HCT116 (cell line): ENCODE results near the gene CDKL2. TPM values are rescaled to one million over a fixed set of nuclear protein-coding genes. Genes with fewer than 3 reads are reported as not detected.

ENCODE experiments used
- ATAC-seq: fragments of 200-7000 bp; cut with Tn5 transposase; 2 replicates; pipeline ENCODE4 v1.9.1; 2020; ENCODE audit warnings: mild to moderate bottlenecking, moderate library complexity
- BruUV-seq: library from RNA; stranded (reverse); fragments of 400-500 nt; replicated peaks from 2 replicates; lab custom pipeline; 2021; lab: Mats Ljungman, UMichigan
- CTCF ChIA-PET: fragments of 300-600 bp; sonication (Branson Sonifier 250); formaldehyde crosslinking; loops from one replicate; lab custom pipeline; 2021; ENCODE audit warnings: antibody characterized with exemption; lab: Charles Lee
- POLR2A ChIA-PET: fragments of 300-600, 350-600 bp; sonication (Branson Sonifier 250); formaldehyde crosslinking; loops from one replicate; lab custom pipeline; 2021; ENCODE audit warnings: antibody characterized with exemption; lab: Charles Lee
- RAD21 ChIA-PET, 2 experiments: fragments of 300-600 bp; sonication (Branson Sonifier 250); formaldehyde crosslinking; loops; one replicate each; lab custom pipeline; 2023; ENCODE audit warnings: low total read pairs in 2 of 2; ENCODE audit not compliant: uncharacterized antibody in 2 of 2, unreplicated experiment in 2 of 2, low non-redundant PET in 1 of 2; lab: Charles Lee
- DNase-seq: peaks from one replicate; pipeline ENCODE4 v3.0.0-alpha.2; 2010; ENCODE audit warnings: low read depth, low spot score
- H2AFZ ChIP-seq: fragments of 200-600 bp; shearing (Covaris generic), sonication (generic); 2 replicates; pipeline ENCODE4 v1.6.1; 2017; ENCODE audit warnings: low read depth, mixed run types, mixed read lengths, antibody characterized with exemption, low read length; ENCODE audit not compliant: poor library complexity, severe bottlenecking
- H3K27ac ChIP-seq: 2 replicates; pipeline ENCODE4 v1.5.1; 2012; ENCODE audit warnings: low read depth, low read length
- H3K27me3 ChIP-seq: fragments of 200-600 bp; sonication (generic); 2 replicates; pipeline ENCODE4 v1.6.1; 2016; ENCODE audit warnings: mixed run types, low read length, mixed read lengths; ENCODE audit not compliant: insufficient read depth
- H3K36me3 ChIP-seq, 2 experiments: fragments of 200-500 bp in 1 of 2; fragments of 200-600 bp in 1 of 2; sonication (Bioruptor generic) in 1 of 2; sonication (generic) in 1 of 2; 2 replicates each; pipeline versions ENCODE4 v1.5.1 to v1.6.1; 2014 to 2016; ENCODE audit warnings: low read length in 2 of 2, inconsistent platforms in 1 of 2, mixed read lengths in 1 of 2, mixed run types in 1 of 2; ENCODE audit not compliant: insufficient read depth in 2 of 2, control insufficient read depth in 1 of 2
- H3K4me1 ChIP-seq, 2 experiments: fragments of 200-600 bp in 1 of 2; sonication (generic) in 1 of 2; 2 replicates each; pipeline versions ENCODE4 v1.5.1 to v1.6.1; 2012 to 2017; ENCODE audit warnings: low read length in 2 of 2, inconsistent platforms in 1 of 2, mild to moderate bottlenecking in 1 of 2, mixed read lengths in 1 of 2, mixed run types in 1 of 2, moderate library complexity in 1 of 2; ENCODE audit not compliant: insufficient read depth in 2 of 2, control insufficient read depth in 1 of 2
- H3K4me2 ChIP-seq: fragments of 200-600 bp; sonication (generic); 2 replicates; pipeline ENCODE4 v1.6.1; 2017; ENCODE audit warnings: mixed run types, low read length, mixed read lengths
- H3K4me3 ChIP-seq, 2 experiments: fragments of 200-600 bp in 1 of 2; sonication (generic) in 1 of 2; replicated peaks in 1 of 2; 2 replicates each; pipeline ENCODE4 v1.5.1; 2011 to 2016; ENCODE audit warnings: low read length in 2 of 2, control low read depth in 1 of 2, low read depth in 1 of 2, mild to moderate bottlenecking in 1 of 2, mixed read lengths in 1 of 2, mixed run types in 1 of 2
- H3K79me2 ChIP-seq: fragments of 200-600 bp; sonication (generic); 2 replicates; pipeline ENCODE4 v1.6.1; 2017; ENCODE audit warnings: mild to moderate bottlenecking, mixed run types, low read length, moderate library complexity, mixed read lengths; ENCODE audit not compliant: insufficient read depth
- H3K9ac ChIP-seq: fragments of 200-600 bp; sonication (generic); 2 replicates; pipeline ENCODE4 v1.6.1; 2016; ENCODE audit warnings: low read length, mixed read lengths
- H3K9me2 ChIP-seq: fragments of 200-600 bp; sonication (generic), shearing (Covaris generic); 2 replicates; pipeline ENCODE4 v1.6.1; 2017; ENCODE audit warnings: mixed run types, mild to moderate bottlenecking, moderate library complexity; ENCODE audit not compliant: insufficient read depth
- H3K9me3 ChIP-seq, 2 experiments: fragments of 200-500 bp in 1 of 2; fragments of 200-600 bp in 1 of 2; sonication (Bioruptor generic) in 1 of 2; sonication (generic) in 1 of 2; 2 replicates each; pipeline ENCODE4 v1.6.1; 2014 to 2017; ENCODE audit warnings: low read length in 2 of 2, mixed read lengths in 2 of 2, inconsistent platforms in 1 of 2, low read depth in 1 of 2, mild to moderate bottlenecking in 1 of 2, mixed run types in 1 of 2, moderate library complexity in 1 of 2; ENCODE audit not compliant: control insufficient read depth in 1 of 2, insufficient read depth in 1 of 2
- H4K20me1 ChIP-seq: fragments of 200-600 bp; sonication (generic), shearing (Covaris generic); 2 replicates; pipeline ENCODE4 v1.6.1; 2017; ENCODE audit warnings: mixed run types, mild to moderate bottlenecking, moderate library complexity; ENCODE audit not compliant: insufficient read depth
- CBX3 ChIP-seq: IDR thresholded peaks from 2 replicates; pipeline ENCODE4 v1.6.1; 2012; ENCODE audit warnings: low read depth
- CEBPB ChIP-seq: IDR thresholded peaks from 2 replicates; pipeline ENCODE4 v1.6.1; 2012; ENCODE audit warnings: low read depth
- CTCF ChIP-seq, 3 experiments: fragments of 200-600 bp in 1 of 3; sonication (generic) in 1 of 3; IDR thresholded peaks in 2 of 3; conservative IDR thresholded peaks in 1 of 3; 2 replicates each; pipeline ENCODE4 v1.5.1; 2012 to 2017; ENCODE audit warnings: low read depth in 2 of 3, low read length in 2 of 3, antibody characterized with exemption in 1 of 3, borderline replicate concordance in 1 of 3, control low read depth in 1 of 3, mild to moderate bottlenecking in 1 of 3, mixed read lengths in 1 of 3, mixed run types in 1 of 3, moderate library complexity in 1 of 3; ENCODE audit not compliant: insufficient read depth in 1 of 3
- EGR1 ChIP-seq: IDR thresholded peaks from 2 replicates; pipeline ENCODE4 v1.6.1; 2012; ENCODE audit warnings: low read depth
- ELF1 ChIP-seq: IDR thresholded peaks from 2 replicates; pipeline ENCODE4 v1.6.1; 2012; ENCODE audit warnings: low read depth, borderline replicate concordance
- EZH2 ChIP-seq: fragments of 200-600 bp; sonication (generic); IDR thresholded peaks from 2 replicates; pipeline ENCODE4 v1.6.1; 2017; ENCODE audit warnings: antibody characterized with exemption, mixed run types
- EZH2phosphoT487 ChIP-seq: fragments of 200-600 bp; IDR thresholded peaks from 2 replicates; pipeline ENCODE4 v1.6.1; 2018; ENCODE audit warnings: antibody characterized with exemption, borderline replicate concordance
- POLR2A ChIP-seq: IDR thresholded peaks from 2 replicates; pipeline ENCODE4 v1.7.0; 2011; ENCODE audit warnings: borderline replicate concordance; ENCODE audit not compliant: insufficient read depth, insufficient read length; ENCODE audit errors: extremely low read depth
- RAD21 ChIP-seq: IDR thresholded peaks from 2 replicates; pipeline ENCODE4 v1.6.1; 2012; ENCODE audit warnings: low read depth, mild to moderate bottlenecking
- SIN3A ChIP-seq: IDR thresholded peaks from 2 replicates; pipeline ENCODE4 v1.6.1; 2012; ENCODE audit warnings: low read depth
- SP1 ChIP-seq: IDR thresholded peaks from 2 replicates; pipeline ENCODE4 v1.6.1; 2012; ENCODE audit warnings: low read depth
- SRF ChIP-seq: IDR thresholded peaks from 2 replicates; pipeline ENCODE4 v1.6.1; 2012; ENCODE audit warnings: low read depth
- ZFX ChIP-seq: fragments of 450-650 bp; IDR thresholded peaks from 2 replicates; pipeline ENCODE4 v1.6.1; 2017
- intact Hi-C: fragments of 100-400 bp; cut with micrococcal nuclease; formaldehyde crosslinking; loops from 2 replicates; pipeline ENCODE4 v1.10.0; 2022
- total RNA-seq: library from RNA; stranded (reverse); gene quantifications from one replicate; pipeline ENCODE4 v1.2.1, GENCODE V29; 2021; ENCODE audit not compliant: unreplicated experiment
- TF ChIP-seq, protein P1 (sequence below): IDR thresholded peaks from 2 replicates; pipeline ENCODE4 v1.6.1; 2012
- TF ChIP-seq, protein P2 (sequence below): IDR thresholded peaks from 2 replicates; pipeline ENCODE4 v1.6.1; 2011; ENCODE audit warnings: mild to moderate bottlenecking, low read length, moderate library complexity; ENCODE audit not compliant: insufficient replicate concordance; ENCODE audit errors: extremely low read depth

CDKL2 gene
- total RNA-seq, 1 experiment from 2014 or later: 1.2 TPM

GRCh38 chr4:75549019-75549418 is 81.3 kb downstream of the CDKL2 start:
- Histone ChIP-seq H3K4me3 (no peak overlapping the region), H3K9me2 (no peaks in the 10 kb centered on the region), H3K9ac (no peak overlapping the region), H3K27me3 (no peaks in the 10 kb centered on the region), H3K4me2 (no peak overlapping the region), H3K27ac (no peak overlapping the region), H2AFZ (no peak overlapping the region), H3K79me2 (no peaks in the 10 kb centered on the region), H3K4me1 (no peaks in the 10 kb centered on the region), H3K36me3 (no peaks in the 10 kb centered on the region), H4K20me1 (no peaks in the 10 kb centered on the region), H3K9me3 (no peaks in the 10 kb centered on the region)
- ATAC-seq (no peak), DNase-seq (no peak)
- ChIA-PET CTCF (no interaction called here), RAD21 (no interaction called here), POLR2A (no interaction called here)
- no peak for TF ChIP-seq EZH2
- no peak for TF ChIP-seq ELF1
- TF ChIP-seq CTCF (IDR thresholded peaks at IDR 0.05 in 2 of 3, conservative IDR thresholded peaks at IDR 0.05 in 1 of 3; ENCODE audit: borderline replicate concordance in 1 of 3, insufficient read depth in 1 of 3, low read depth in 2 of 3, low read length in 2 of 3): no peak
- no peak for TF ChIP-seq RAD21
- no peak for TF ChIP-seq EZH2phosphoT487
- TF ChIP-seq POLR2A: no peak
- no peak for TF ChIP-seq CBX3
- no peak for TF ChIP-seq SIN3A
- TF ChIP-seq EGR1: no peak
- no peak for TF ChIP-seq SRF
- no peak for TF ChIP-seq CEBPB
- no peak for TF ChIP-seq ZFX
- TF ChIP-seq, protein P1, sequence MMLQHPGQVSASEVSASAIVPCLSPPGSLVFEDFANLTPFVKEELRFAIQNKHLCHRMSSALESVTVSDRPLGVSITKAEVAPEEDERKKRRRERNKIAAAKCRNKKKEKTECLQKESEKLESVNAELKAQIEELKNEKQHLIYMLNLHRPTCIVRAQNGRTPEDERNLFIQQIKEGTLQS: no peak
- no peak for TF ChIP-seq SP1
- TF ChIP-seq, protein P2, sequence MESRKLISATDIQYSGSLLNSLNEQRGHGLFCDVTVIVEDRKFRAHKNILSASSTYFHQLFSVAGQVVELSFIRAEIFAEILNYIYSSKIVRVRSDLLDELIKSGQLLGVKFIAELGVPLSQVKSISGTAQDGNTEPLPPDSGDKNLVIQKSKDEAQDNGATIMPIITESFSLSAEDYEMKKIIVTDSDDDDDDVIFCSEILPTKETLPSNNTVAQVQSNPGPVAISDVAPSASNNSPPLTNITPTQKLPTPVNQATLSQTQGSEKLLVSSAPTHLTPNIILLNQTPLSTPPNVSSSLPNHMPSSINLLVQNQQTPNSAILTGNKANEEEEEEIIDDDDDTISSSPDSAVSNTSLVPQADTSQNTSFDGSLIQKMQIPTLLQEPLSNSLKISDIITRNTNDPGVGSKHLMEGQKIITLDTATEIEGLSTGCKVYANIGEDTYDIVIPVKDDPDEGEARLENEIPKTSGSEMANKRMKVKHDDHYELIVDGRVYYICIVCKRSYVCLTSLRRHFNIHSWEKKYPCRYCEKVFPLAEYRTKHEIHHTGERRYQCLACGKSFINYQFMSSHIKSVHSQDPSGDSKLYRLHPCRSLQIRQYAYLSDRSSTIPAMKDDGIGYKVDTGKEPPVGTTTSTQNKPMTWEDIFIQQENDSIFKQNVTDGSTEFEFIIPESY: no peak
- no TSS peak for BruUV-seq
- intact Hi-C loops: no loop called here
